GM18951 (cell line): ENCODE measurements around the gene IFNGR2.
"Not testable (repeated sequence)": the region's sequence is repeated elsewhere in the genome, so short reads cannot be mapped to it uniquely, and the experiment has no call there.

Experiments
- POLR2A ChIP-seq: IDR thresholded peaks from 4 replicates; pipeline ENCODE4 v1.6.1; 2011; ENCODE audit warnings: mild to moderate bottlenecking; ENCODE audit not compliant: insufficient read length, insufficient read depth; ENCODE audit errors: extremely low read depth
- in situ Hi-C: fragments of 300-500 bp; cut with MboI; formaldehyde crosslinking; loops from one replicate; pipeline ENCODE4 v1.12.0; 2022; ENCODE audit warnings: low sequenced_read_pairs, mixed read lengths, inconsistent platforms; ENCODE audit not compliant: unreplicated experiment

The IFNGR2 gene

GRCh38 chr21:33424214-33424613 is 21.0 kb downstream of the IFNGR2 start:
- no peak for TF ChIP-seq POLR2A
- in situ Hi-C loops = no loop called here

GRCh38 chr21:33425825-33426224 is 22.6 kb downstream of the IFNGR2 start:
- in situ Hi-C loops = no loop called here
- TF ChIP-seq POLR2A = no peak

GRCh38 chr21:33427051-33427450 is 23.8 kb downstream of the IFNGR2 start:
- in situ Hi-C loops = no loop called here
- TF ChIP-seq POLR2A = no peak

- no peak for TF ChIP-seq POLR2A
- in situ Hi-C loops = no loop called here
Observed at GRCh38 chr21:33428669-33429068, 25.5 kb downstream of the IFNGR2 start.

GRCh38 chr21:33430858-33431257 is 27.6 kb downstream of the IFNGR2 start:
- TF ChIP-seq POLR2A = no peak
- in situ Hi-C loops = no loop called here

GRCh38 chr21:33432496-33432895 is 29.3 kb downstream of the IFNGR2 start:
- in situ Hi-C loops = no loop called here
- TF ChIP-seq POLR2A = no peak

- in situ Hi-C loops = no loop called here
- no peak for TF ChIP-seq POLR2A
Observed at GRCh38 chr21:33433001-33433400, 29.8 kb downstream of the IFNGR2 start.

GRCh38 chr21:33433425-33434114 is 30.4 kb downstream of the IFNGR2 start:
- TF ChIP-seq POLR2A = no peak
- in situ Hi-C loops = no loop called here

- in situ Hi-C loops = no loop called here
- TF ChIP-seq POLR2A = no peak
Observed at GRCh38 chr21:33434770-33435360, 31.7 kb downstream of the IFNGR2 start.

GRCh38 chr21:33437140-33437539 is 33.9 kb downstream of the IFNGR2 start:
- in situ Hi-C loops = no loop called here
- no peak for TF ChIP-seq POLR2A

- in situ Hi-C loops = loop anchor here (5.0 kb wide), 1 partner anchor 239 kb away; no protein-coding TSS in a partner anchor
- peak; percentile 21 for TF ChIP-seq POLR2A
Observed at GRCh38 chr21:33441489-33442477, 38.6 kb downstream of the IFNGR2 start.

GRCh38 chr21:33443194-33443593 is 40.0 kb downstream of the IFNGR2 start:
- TF ChIP-seq POLR2A = no peak
- in situ Hi-C loops = loop anchor here (5.0 kb wide), 1 partner anchor 241 kb away; no protein-coding TSS in a partner anchor

GRCh38 chr21:33444499-33444898 is 41.3 kb downstream of the IFNGR2 start:
- in situ Hi-C loops = loop anchor here (5.0 kb wide), 1 partner anchor 242 kb away; no protein-coding TSS in a partner anchor
- no peak for TF ChIP-seq POLR2A

GRCh38 chr21:33446620-33447019 is 43.4 kb downstream of the IFNGR2 start:
- in situ Hi-C loops = not testable (repeated sequence)
